Umbilical cord (tissue), 2 donors: Measurements from ENCODE around the gene CPT1A. TPM values are rescaled to one million over a fixed set of nuclear protein-coding genes. Genes with fewer than 3 reads are reported as not detected.

Experiments used
- DNase-seq: peaks from one replicate; pipeline ENCODE4 v3.0.0-alpha.2; 2015; ENCODE audit warnings: low spot score
- total RNA-seq: library from RNA; depleted of rRNA; stranded (reverse); fragments of >200 nt; gene quantifications from one replicate; pipeline ENCODE4 v1.2.3, GENCODE V29; 2014; ENCODE audit warnings: low replicate concordance; ENCODE audit not compliant: insufficient read depth

CPT1A gene
- total RNA-seq, 1 donor from 2014 or later, result 7.0 TPM

GRCh38 chr11:68761801-68762200 lies 79.9 kb downstream of the CPT1A start:
- DNase-seq, result no peak

GRCh38 chr11:68759991-68760390 lies 81.7 kb downstream of the CPT1A start:
- no peak for DNase-seq

- no peak for DNase-seq
These were observed 84.0 kb downstream of the CPT1A start for GRCh38 chr11:68757711-68758110.

- DNase-seq, result no peak
These were observed 85.4 kb downstream of the CPT1A start for GRCh38 chr11:68756171-68756766.

GRCh38 chr11:68753300-68753699 lies 88.4 kb downstream of the CPT1A start:
- no peak for DNase-seq

GRCh38 chr11:68751331-68751856 lies 90.3 kb downstream of the CPT1A start, which contains the start of gene TESMIN:
TSS of gene TESMIN (minus strand) at chr11:68751520. CDS start at chr11:68750660, 860 bp downstream.
- DNase-seq, result peak; percentile 53

GRCh38 chr11:68751004-68751325 lies 90.8 kb downstream of the CPT1A start:
- no peak for DNase-seq

- DNase-seq, result peak; percentile 6
These were observed 91.3 kb downstream of the CPT1A start for GRCh38 chr11:68750195-68751003.

- DNase-seq, result peak; percentile 48
These were observed 92.2 kb downstream of the CPT1A start for GRCh38 chr11:68749229-68750123.

- DNase-seq, result no peak
These were observed 93.7 kb downstream of the CPT1A start for GRCh38 chr11:68748061-68748460.

GRCh38 chr11:68743539-68743938 lies 98.2 kb downstream of the CPT1A start:
- DNase-seq, result no peak

GRCh38 chr11:68741463-68741862 lies 100.3 kb downstream of the CPT1A start:
- no peak for DNase-seq

GRCh38 chr11:68735646-68736045 lies 106.1 kb downstream of the CPT1A start:
- no peak for DNase-seq

- DNase-seq, result no peak
These were observed 106.6 kb downstream of the CPT1A start for GRCh38 chr11:68735125-68735524.

GRCh38 chr11:68734111-68734510 lies 107.6 kb downstream of the CPT1A start:
- no peak for DNase-seq

GRCh38 chr11:68727783-68728182 lies 113.9 kb downstream of the CPT1A start:
- DNase-seq, result no peak

GRCh38 chr11:68724293-68724692 lies 117.4 kb downstream of the CPT1A start:
- DNase-seq, result no peak

- no peak for DNase-seq
These were observed 119.6 kb downstream of the CPT1A start for GRCh38 chr11:68722143-68722542.

GRCh38 chr11:68721075-68721474 lies 120.6 kb downstream of the CPT1A start:
- no peak for DNase-seq

- no peak for DNase-seq
These were observed 126.1 kb downstream of the CPT1A start for GRCh38 chr11:68715456-68716122.

- no peak for DNase-seq
These were observed 127.5 kb downstream of the CPT1A start for GRCh38 chr11:68714060-68714856.
